HepG2 (cell line): ENCODE measurements around the gene TSACC. TPM values are rescaled to one million over a fixed set of nuclear protein-coding genes. Genes with fewer than 3 reads are reported as not detected.

Experiments used
- ARNT ChIP-seq: fragments of 450-650 bp; IDR thresholded peaks from 2 replicates; pipeline ENCODE4 v1.6.1; 2017
- BRD4 ChIP-seq: sonication (generic); formaldehyde crosslinking; IDR thresholded peaks from 2 replicates; pipeline ENCODE4 v1.4.0; 2020; ENCODE audit warnings: missing genetic modification reagents
- FOXK2 ChIP-seq: fragments of 450-650 bp; IDR thresholded peaks from 2 replicates; pipeline ENCODE4 v1.6.1; 2016
- HDAC1 ChIP-seq: sonication (generic); formaldehyde crosslinking; IDR thresholded peaks from 2 replicates; pipeline ENCODE4 v1.5.1; 2020; ENCODE audit warnings: mild to moderate bottlenecking, missing genetic modification reagents
- MEIS1 ChIP-seq: sonication (generic); formaldehyde crosslinking; IDR thresholded peaks from 2 replicates; pipeline ENCODE4 v1.9.0; 2021; ENCODE audit warnings: mild to moderate bottlenecking, missing genetic modification reagents, moderate library complexity, borderline replicate concordance
- MEIS2 ChIP-seq: sonication (generic); formaldehyde crosslinking; IDR thresholded peaks from 2 replicates; pipeline ENCODE4 v1.9.0; 2021; ENCODE audit warnings: mild to moderate bottlenecking, missing genetic modification reagents
- PLRG1 ChIP-seq: fragments of 450-650 bp; conservative IDR thresholded peaks from 2 replicates; pipeline ENCODE4 v1.6.1; 2016
- RFX3 ChIP-seq: IDR thresholded peaks from 2 replicates; pipeline ENCODE4 v1.6.1; 2016; ENCODE audit warnings: missing biosample characterization, missing genetic modification reagents
- SP140L ChIP-seq: sonication (generic); formaldehyde crosslinking; IDR thresholded peaks from 2 replicates; pipeline ENCODE4 v1.4.0; 2020; ENCODE audit warnings: missing genetic modification reagents, borderline replicate concordance
- SP2 ChIP-seq: sonication (generic); formaldehyde crosslinking; IDR thresholded peaks from 2 replicates; pipeline ENCODE4 v1.5.1; 2020; ENCODE audit warnings: mild to moderate bottlenecking, missing genetic modification reagents
- YEATS2 ChIP-seq: sonication (generic); formaldehyde crosslinking; IDR thresholded peaks from 2 replicates; pipeline ENCODE4 v1.4.0; 2020; ENCODE audit warnings: missing genetic modification reagents, borderline replicate concordance
- ZFY ChIP-seq: sonication (generic); formaldehyde crosslinking; IDR thresholded peaks from 2 replicates; pipeline ENCODE4 v1.4.0; 2020; ENCODE audit warnings: missing genetic modification reagents
- ZNF337 ChIP-seq: sonication (generic); formaldehyde crosslinking; IDR thresholded peaks from 2 replicates; pipeline ENCODE4 v1.5.1; 2020; ENCODE audit warnings: missing genetic modification reagents, low read depth, mild to moderate bottlenecking, borderline replicate concordance
- ZNF512B ChIP-seq: sonication (generic); formaldehyde crosslinking; IDR thresholded peaks from 2 replicates; pipeline ENCODE4 v1.5.1; 2020; ENCODE audit warnings: missing genetic modification reagents, mild to moderate bottlenecking, borderline replicate concordance
- ZNF564 ChIP-seq: sonication (generic); formaldehyde crosslinking; IDR thresholded peaks from 2 replicates; pipeline ENCODE4 v1.8.1; 2023; ENCODE audit warnings: mild to moderate bottlenecking, missing genetic modification reagents
- ZNF570 ChIP-seq: sonication (generic); formaldehyde crosslinking; IDR thresholded peaks from 2 replicates; pipeline ENCODE4 v1.4.0; 2020; ENCODE audit warnings: mild to moderate bottlenecking, missing genetic modification reagents, borderline replicate concordance
- ZNF674 ChIP-seq: sonication (generic); formaldehyde crosslinking; IDR thresholded peaks from 2 replicates; pipeline ENCODE4 v1.5.0; 2020; ENCODE audit warnings: low read depth, mild to moderate bottlenecking, missing genetic modification reagents
- ZNF792 ChIP-seq: IDR thresholded peaks from 2 replicates; pipeline ENCODE4 v1.6.1; 2016
- ZNF841 ChIP-seq: sonication (generic); formaldehyde crosslinking; IDR thresholded peaks from 2 replicates; pipeline ENCODE4 v1.8.1; 2023; ENCODE audit warnings: missing genetic modification reagents, borderline replicate concordance
- ZNF850 ChIP-seq: sonication (generic); formaldehyde crosslinking; conservative IDR thresholded peaks from 2 replicates; pipeline ENCODE4 v1.9.0; 2021; ENCODE audit warnings: mild to moderate bottlenecking, missing genetic modification reagents
- ZNF879 ChIP-seq: sonication (generic); formaldehyde crosslinking; IDR thresholded peaks from 2 replicates; pipeline ENCODE4 v1.8.1; 2023; ENCODE audit warnings: missing genetic modification reagents
- polyA plus RNA-seq, 8 experiments: library from polyadenylated mRNA; depleted of rRNA in 3 of 8; stranded (reverse) in 7 of 8; unstranded in 1 of 8; fragments of >200 nt; fragmentation: Illumina TruSeq in 4 of 8; extraction: Trizol in 4 of 8; gene quantifications; 2 replicates each; pipeline versions ENCODE4 v1.2.1 to v1.2.3, GENCODE V29; 2011 to 2016; ENCODE audit warnings: low read depth in 4 of 8, missing spikeins in 1 of 8, mixed read lengths in 1 of 8; ENCODE audit not compliant: insufficient read depth in 1 of 8
- total RNA-seq, 5 experiments: library from RNA; depleted of rRNA; stranded (reverse); fragments of >200 nt; fragmentation: Illumina TruSeq; extraction: Trizol; gene quantifications; 2 replicates each; pipeline ENCODE4 v1.2.3, GENCODE V29; 2016; ENCODE audit warnings: low read depth in 1 of 5
- TF ChIP-seq, protein P1 (sequence below): IDR thresholded peaks from 2 replicates; pipeline ENCODE4 v1.6.1; 2016; ENCODE audit warnings: low read depth
- TF ChIP-seq, protein P2 (sequence below): sonication (generic); formaldehyde crosslinking; IDR thresholded peaks from 2 replicates; pipeline ENCODE4 v1.8.0; 2022; ENCODE audit warnings: missing genetic modification reagents, mild to moderate bottlenecking, inconsistent platforms, borderline replicate concordance
- TF ChIP-seq, protein P3 (sequence below): sonication (generic); formaldehyde crosslinking; IDR thresholded peaks from 2 replicates; pipeline ENCODE4 v1.4.0; 2020; ENCODE audit warnings: missing genetic modification reagents
- TF ChIP-seq, protein P4 (sequence below): sonication (generic); formaldehyde crosslinking; IDR thresholded peaks from 2 replicates; pipeline ENCODE4 v1.9.0; 2021; ENCODE audit warnings: missing genetic modification reagents, mild to moderate bottlenecking, borderline replicate concordance

TSACC gene
- total and polyA plus RNA-seq, 2 of the 13 experiments (the other 11 are each of a cell fraction or from before 2014, with no cell fraction given), result 1.5 to 2.6 TPM

DNA sequence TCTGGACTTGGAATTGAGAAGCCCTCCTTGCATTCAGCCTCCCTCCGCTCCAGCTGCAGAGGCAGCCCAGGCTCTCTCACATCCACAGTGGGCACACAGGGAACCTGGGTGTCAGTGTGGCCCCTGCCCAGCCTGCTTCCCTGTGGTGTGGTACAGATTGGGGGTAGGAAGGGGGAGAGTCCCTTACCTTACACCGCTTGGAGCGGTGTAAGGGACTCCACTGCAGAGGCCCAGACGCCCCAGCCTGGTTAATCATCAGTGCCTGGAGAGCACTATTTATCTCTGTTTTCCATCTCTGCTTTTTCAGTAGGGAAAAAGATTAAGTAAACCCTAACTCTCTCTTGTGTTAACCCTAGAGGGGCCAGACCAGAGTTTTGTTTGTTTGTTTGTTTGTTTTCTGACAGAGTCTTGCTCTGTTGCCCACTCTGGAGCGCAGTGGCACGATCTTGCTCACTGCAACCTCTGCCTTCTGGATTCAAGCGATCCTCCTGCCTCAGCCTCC, 29.9 kb downstream of the TSACC start (continued):
- TF ChIP-seq, protein P1, sequence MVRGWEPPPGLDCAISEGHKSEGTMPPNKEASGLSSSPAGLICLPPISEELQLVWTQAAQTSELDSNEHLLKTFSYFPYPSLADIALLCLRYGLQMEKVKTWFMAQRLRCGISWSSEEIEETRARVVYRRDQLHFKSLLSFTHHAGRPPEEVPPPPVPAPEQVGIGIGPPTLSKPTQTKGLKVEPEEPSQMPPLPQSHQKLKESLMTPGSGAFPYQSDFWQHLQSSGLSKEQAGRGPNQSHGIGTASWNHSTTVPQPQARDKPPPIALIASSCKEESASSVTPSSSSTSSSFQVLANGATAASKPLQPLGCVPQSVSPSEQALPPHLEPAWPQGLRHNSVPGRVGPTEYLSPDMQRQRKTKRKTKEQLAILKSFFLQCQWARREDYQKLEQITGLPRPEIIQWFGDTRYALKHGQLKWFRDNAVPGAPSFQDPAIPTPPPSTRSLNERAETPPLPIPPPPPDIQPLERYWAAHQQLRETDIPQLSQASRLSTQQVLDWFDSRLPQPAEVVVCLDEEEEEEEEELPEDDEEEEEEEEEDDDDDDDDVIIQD (CRISPR knock-in tag), result no peak
- TF ChIP-seq ZNF879 (CRISPR knock-in tag) (no peak), MEIS2 (CRISPR knock-in tag) (peak; percentile 40; the same call in 1 of the 2 replicates), SP2 (CRISPR knock-in tag) (no peak), FOXK2 (no peak), HDAC1 (no peak; the same call in 1 of the 2 replicates), ZNF512B (no peak), ZNF570 (CRISPR knock-in tag) (no peak), ZFY (CRISPR knock-in tag) (no peak; the same call in 1 of the 2 replicates), SP140L (CRISPR knock-in tag) (no peak), YEATS2 (no peak), ARNT (no peak), ZNF841 (CRISPR knock-in tag) (no peak), MEIS1 (CRISPR knock-in tag) (no peak), ZNF850 (CRISPR knock-in tag) (no peak), ZNF792 (CRISPR knock-in tag) (no peak), RFX3 (no peak), ZNF564 (CRISPR knock-in tag) (no peak), ZNF337 (no peak), BRD4 (CRISPR knock-in tag) (no peak), PLRG1 (no peak), ZNF674 (no peak)
- TF ChIP-seq, protein P2, sequence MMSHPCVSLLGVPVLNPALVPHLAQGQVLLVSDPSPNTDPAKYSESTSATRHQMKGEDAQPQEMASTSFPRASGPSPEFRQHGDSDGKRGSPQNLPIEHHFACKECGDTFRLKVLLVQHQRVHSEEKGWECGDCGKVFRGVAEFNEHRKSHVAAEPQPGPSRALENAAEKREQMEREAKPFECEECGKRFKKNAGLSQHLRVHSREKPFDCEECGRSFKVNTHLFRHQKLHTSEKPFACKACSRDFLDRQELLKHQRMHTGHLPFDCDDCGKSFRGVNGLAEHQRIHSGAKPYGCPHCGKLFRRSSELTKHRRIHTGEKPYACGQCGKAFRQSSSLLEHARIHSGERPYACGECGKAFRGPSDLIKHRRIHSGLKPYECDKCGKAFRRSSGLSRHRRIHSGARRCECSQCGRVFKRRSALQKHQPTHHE, result no peak; the same call in 1 of the 2 replicates
- TF ChIP-seq, protein P3, sequence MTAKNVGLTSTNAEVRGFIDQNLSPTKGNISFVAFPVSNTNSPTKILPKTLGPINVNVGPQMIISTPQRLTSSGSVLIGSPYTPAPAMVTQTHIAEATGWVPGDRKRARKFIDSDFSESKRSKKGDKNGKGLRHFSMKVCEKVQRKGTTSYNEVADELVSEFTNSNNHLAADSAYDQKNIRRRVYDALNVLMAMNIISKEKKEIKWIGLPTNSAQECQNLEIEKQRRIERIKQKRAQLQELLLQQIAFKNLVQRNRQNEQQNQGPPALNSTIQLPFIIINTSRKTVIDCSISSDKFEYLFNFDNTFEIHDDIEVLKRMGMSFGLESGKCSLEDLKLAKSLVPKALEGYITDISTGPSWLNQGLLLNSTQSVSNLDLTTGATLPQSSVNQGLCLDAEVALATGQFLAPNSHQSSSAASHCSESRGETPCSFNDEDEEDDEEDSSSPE (CRISPR knock-in tag), result no peak
- TF ChIP-seq, protein P4, sequence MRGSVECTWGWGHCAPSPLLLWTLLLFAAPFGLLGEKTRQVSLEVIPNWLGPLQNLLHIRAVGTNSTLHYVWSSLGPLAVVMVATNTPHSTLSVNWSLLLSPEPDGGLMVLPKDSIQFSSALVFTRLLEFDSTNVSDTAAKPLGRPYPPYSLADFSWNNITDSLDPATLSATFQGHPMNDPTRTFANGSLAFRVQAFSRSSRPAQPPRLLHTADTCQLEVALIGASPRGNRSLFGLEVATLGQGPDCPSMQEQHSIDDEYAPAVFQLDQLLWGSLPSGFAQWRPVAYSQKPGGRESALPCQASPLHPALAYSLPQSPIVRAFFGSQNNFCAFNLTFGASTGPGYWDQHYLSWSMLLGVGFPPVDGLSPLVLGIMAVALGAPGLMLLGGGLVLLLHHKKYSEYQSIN, result no peak
